Pancreas (tissue), 10 donors: ENCODE data around the gene UCN3. TPM values are rescaled to one million over a fixed set of nuclear protein-coding genes. Genes with fewer than 3 reads are reported as not detected.

Experiments used
- ATAC-seq, 4 donors: fragments of 200-7000 bp; cut with Tn5 transposase; one replicate each; pipeline versions ENCODE4 v1.8.0 to v1.9.1; 2020; ENCODE audit warnings: mild to moderate bottlenecking in 4 of 4, moderate library complexity in 4 of 4
- DNase-seq, 6 donors: peaks; one replicate each; pipeline ENCODE4 v3.0.0-alpha.2; 2020
- FAIRE-seq: peaks from 2 replicates; lab custom pipeline; 2012; peaks lifted over from hg19 to GRCh38; lab: Jason Lieb, UNC
- H3K27ac ChIP-seq, 4 donors: fragments of 200-600 bp; sonication (generic); 1 replicate in 3 of 4; 2 replicates in 1 of 4; pipeline versions ENCODE4 v1.5.0 to v1.8.0; 2020
- H3K27me3 ChIP-seq, 4 donors: fragments of 200-600 bp; one replicate each; pipeline ENCODE4 v1.8.0; 2021
- H3K36me3 ChIP-seq, 3 donors: fragments of 200-600 bp; sonication (generic) in 1 of 3; one replicate each; pipeline versions ENCODE4 v1.5.0 to v1.8.0; 2020 to 2021
- H3K4me1 ChIP-seq, 3 donors: fragments of 200-600 bp; one replicate each; pipeline ENCODE4 v1.8.0; 2021
- H3K4me3 ChIP-seq, 4 donors: fragments of 200-600 bp; sonication (generic) in 2 of 4; one replicate each; pipeline versions ENCODE4 v1.5.0 to v1.8.0; 2020 to 2021
- H3K9me3 ChIP-seq, 4 donors: fragments of 200-600 bp; one replicate each; pipeline ENCODE4 v1.8.0; 2021
- CTCF ChIP-seq, 4 donors: fragments of 200-600 bp; sonication (generic) in 3 of 4; IDR thresholded peaks; one replicate each; pipeline versions ENCODE4 v1.5.0 to v1.8.0; 2021; ENCODE audit warnings: antibody characterized with exemption in 4 of 4
- WGBS, 2 donors: extraction: QIAGEN DNeasy Blood & Tissue Kit; methylation state at CpG; one replicate each; pipeline ENCODE4 v1.1.7; 2013; 5-methylcytosine and 5-hydroxymethylcytosine counted together
- intact Hi-C, 3 donors: fragments of 100-400 bp; cut with DNase I; formaldehyde crosslinking; loops; one replicate each; pipeline versions ENCODE4 v1.11.1 to v1.14.2; 2022
- polyA plus RNA-seq, 2 donors: library from polyadenylated mRNA; stranded (reverse); fragments of 200-250 nt; gene quantifications; one replicate each; pipeline ENCODE4 v1.2.3, GENCODE V29; 2013
- total RNA-seq, 6 donors: library from RNA; stranded (reverse); fragmentation: NEBNext Ultra II Directional in 4 of 6; extraction: Animal tissue kit (Norgen Biotek cat#: 25700) in 4 of 6; gene quantifications; one replicate each; pipeline versions ENCODE4 v1.2.1 to v1.2.4, GENCODE V29; 2021 to 2023
- donor health status: healthy with polysubstance abuse.
- donor health status: DM: no; HTN: no; CAD: no; lungs with moderate emphysema.
- donor health status: DM: no; HTN: no; CAD: no.
- donor health status: control.
- donor health status: control.
- donor health status: Bipolar disorder and iron deficiency.
- donor health status: DM: yes; HTN: yes; CAD: no.
- donor health status: DM: no; HTN: no; CAD: no.
- donor health status: DM: no; HTN: no; CAD: no.
- donor health status: DM: yes; HTN: yes; CAD: no.

The UCN3 gene
- total and polyA plus RNA-seq, 8 donors = 0.66 to 45.7 (median 2.5) TPM

- ATAC-seq (no peak), DNase-seq (no peak), FAIRE-seq (no peak)
- Histone ChIP-seq H3K4me1 (no peaks in the 10 kb centered on the region), H3K27me3 (no peaks in the 10 kb centered on the region), H3K9me3 (no peaks in the 10 kb centered on the region), H3K4me3 (no peak overlapping the region), H3K36me3 (no peaks in the 10 kb centered on the region), H3K27ac (no peak overlapping the region)
- 88 to 91% methylated on average over 14 of the region's 14 CpGs for WGBS, 2 donors
- no peak for TF ChIP-seq CTCF (IDR thresholded peaks at IDR 0.05)
- intact Hi-C loops = no loop called here
These were observed 28.8 kb downstream of the UCN3 start for GRCh38 chr10:5393529-5393928.

GRCh38 chr10:5395168-5395567, 30.4 kb downstream of the UCN3 start:
- no peaks in the 10 kb centered on the region for H3K4me1 ChIP-seq
- no peak overlapping the region for H3K4me3 ChIP-seq
- DNase-seq (no peak), ATAC-seq (no peak), FAIRE-seq (no peak)
- intact Hi-C loops = no loop called here
- TF ChIP-seq CTCF (IDR thresholded peaks at IDR 0.05) = no peak
- H3K36me3 ChIP-seq = no peaks in the 10 kb centered on the region
- 87% methylated on average over 18 of the region's 18 CpGs for WGBS, 2 donors
- no peaks in the 10 kb centered on the region for H3K27me3 ChIP-seq
- no peak overlapping the region for H3K27ac ChIP-seq
- H3K9me3 ChIP-seq = no peaks in the 10 kb centered on the region

- no peaks in the 10 kb centered on the region for H3K9me3 ChIP-seq
- peak in 2 of 4 donors; percentile 36 to 65 for ATAC-seq
- H3K4me1 ChIP-seq = no peaks in the 10 kb centered on the region
- no peak overlapping the region for H3K4me3 ChIP-seq
- no peaks in the 10 kb centered on the region for H3K36me3 ChIP-seq
- DNase-seq = no peak
- H3K27me3 ChIP-seq = no peaks in the 10 kb centered on the region
- no peak for FAIRE-seq
- no peak for TF ChIP-seq CTCF (IDR thresholded peaks at IDR 0.05)
- WGBS, 2 donors = 88 to 93% methylated on average over 12 of the region's 12 CpGs
- intact Hi-C loops = no loop called here
- H3K27ac ChIP-seq = no peak overlapping the region
These were observed 32.0 kb downstream of the UCN3 start for GRCh38 chr10:5396556-5397300.

- peak; percentile 34 to 89 (median 84) for ATAC-seq
- DNase-seq = peak in 3 of 6 donors; percentile 27 to 42 (median 41)
- Histone ChIP-seq H3K9me3 (no peaks in the 10 kb centered on the region), H3K27ac (no peak overlapping the region), H3K27me3 (no peaks in the 10 kb centered on the region), H3K4me1 (no peaks in the 10 kb centered on the region), H3K4me3 (no peak overlapping the region), H3K36me3 (no peaks in the 10 kb centered on the region)
- TF ChIP-seq CTCF (IDR thresholded peaks at IDR 0.05) = no peak
- WGBS, 2 donors = 27 to 29% methylated on average over 6 of the region's 6 CpGs
- intact Hi-C loops = no loop called here
- no peak for FAIRE-seq
These were observed 34.6 kb downstream of the UCN3 start for GRCh38 chr10:5399332-5399731.
